H1 (cell line): Measurements from ENCODE around the gene CHCHD6. TPM values are rescaled to one million over a fixed set of nuclear protein-coding genes. Genes with fewer than 3 reads are reported as not detected.

Experiments used
- CHD2 ChIP-seq: IDR thresholded peaks from 2 replicates; pipeline ENCODE4 v1.6.1; 2012; ENCODE audit warnings: low read length, improper control_type of control experiment
- CHD7 ChIP-seq: fragments of 300-600 bp; sonication (generic); IDR thresholded peaks from 2 replicates; pipeline ENCODE4 v1.7.1; 2012; ENCODE audit warnings: low read length, moderate library complexity, mild to moderate bottlenecking, inconsistent platforms; ENCODE audit not compliant: insufficient replicate concordance
- NRF1 ChIP-seq: IDR thresholded peaks from 2 replicates; pipeline ENCODE4 v1.6.1; 2011; ENCODE audit warnings: mild to moderate bottlenecking, low read depth, low read length, improper control_type of control experiment
- PHF8 ChIP-seq: fragments of 200-600 bp; sonication (generic); conservative IDR thresholded peaks from 2 replicates; pipeline ENCODE4 v1.7.1; 2012; ENCODE audit warnings: low read depth, mild to moderate bottlenecking, inconsistent platforms, low read length, moderate library complexity
- RXRA ChIP-seq: IDR thresholded peaks from 2 replicates; pipeline ENCODE4 v1.6.1; 2011; ENCODE audit warnings: low read depth, mild to moderate bottlenecking, low read length, moderate library complexity; ENCODE audit not compliant: insufficient read depth
- SP1 ChIP-seq: IDR thresholded peaks from 2 replicates; pipeline ENCODE4 v1.6.1; 2011; ENCODE audit warnings: low read depth, low read length
- SRF ChIP-seq: IDR thresholded peaks from 2 replicates; pipeline ENCODE4 v1.6.1; 2011; ENCODE audit warnings: mild to moderate bottlenecking, low read depth, low read length, moderate library complexity
- polyA plus RNA-seq, 7 experiments: library from polyadenylated mRNA; depleted of rRNA in 3 of 7; stranded (reverse) in 5 of 7; unstranded in 2 of 7; fragments of >200 nt in 5 of 7; fragments of 200-250 nt in 2 of 7; gene quantifications; 1 replicate in 5 of 7; 2 replicates in 1 of 7; 4 replicates in 1 of 7; pipeline versions ENCODE4 v1.2.1 to v1.2.3, GENCODE V29; 2011 to 2013; ENCODE audit warnings: missing spikeins in 2 of 7, mixed read lengths in 2 of 7
- total RNA-seq: library from RNA; stranded (reverse); fragmentation: NEBNext Ultra II Directional; extraction: Animal tissue kit (Norgen Biotek cat#: 25700); gene quantifications from 2 replicates; pipeline ENCODE4 v1.2.1, GENCODE V29; 2021
- TF ChIP-seq, protein P1 (sequence below): IDR thresholded peaks from 2 replicates; pipeline ENCODE4 v1.6.1; 2012; ENCODE audit warnings: low read length, inconsistent platforms

Gene CHCHD6
- total and polyA plus RNA-seq, 2 of the 8 experiments (the other 6 are each of a cell fraction or from before 2014, with no cell fraction given) = 32.4 to 37.6 TPM

- no peak for TF ChIP-seq CHD7
- TF ChIP-seq SP1 = no peak
- no peak for TF ChIP-seq RXRA
- no peak for TF ChIP-seq CHD2
- TF ChIP-seq NRF1 = no peak
- no peak for TF ChIP-seq SRF
- TF ChIP-seq PHF8 = no peak
- TF ChIP-seq, protein P1, sequence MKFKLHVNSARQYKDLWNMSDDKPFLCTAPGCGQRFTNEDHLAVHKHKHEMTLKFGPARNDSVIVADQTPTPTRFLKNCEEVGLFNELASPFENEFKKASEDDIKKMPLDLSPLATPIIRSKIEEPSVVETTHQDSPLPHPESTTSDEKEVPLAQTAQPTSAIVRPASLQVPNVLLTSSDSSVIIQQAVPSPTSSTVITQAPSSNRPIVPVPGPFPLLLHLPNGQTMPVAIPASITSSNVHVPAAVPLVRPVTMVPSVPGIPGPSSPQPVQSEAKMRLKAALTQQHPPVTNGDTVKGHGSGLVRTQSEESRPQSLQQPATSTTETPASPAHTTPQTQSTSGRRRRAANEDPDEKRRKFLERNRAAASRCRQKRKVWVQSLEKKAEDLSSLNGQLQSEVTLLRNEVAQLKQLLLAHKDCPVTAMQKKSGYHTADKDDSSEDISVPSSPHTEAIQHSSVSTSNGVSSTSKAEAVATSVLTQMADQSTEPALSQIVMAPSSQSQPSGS = no peak
Measured at GRCh38 chr3:126959921-126960603, 256.0 kb downstream of the CHCHD6 start (continued).
